ENCODE data around the gene MINDY4. TPM values are rescaled to one million over a fixed set of nuclear protein-coding genes. Genes with fewer than 3 reads are reported as not detected.
A peak's percentile ranks its signal among the peaks of the same experiment; 100 is the strongest.

Gene MINDY4
- total and polyA plus RNA-seq, 8 donors, result 8.0 to 56.0 (median 17.4) TPM

- H3K27ac ChIP-seq, result no peak overlapping the region
- no peaks in the 10 kb centered on the region for H3K9me3 ChIP-seq
- H3K4me3 ChIP-seq, result no peak overlapping the region
- DNase-seq, result no peak
- intact Hi-C loops (cut with DNase I), result no loop called here
- H3K27me3 ChIP-seq, result peaks cover 0 to 14% of the 10 kb centered on the region in 2 donors
- H3K4me1 ChIP-seq, result peaks cover 3 to 4% of the 10 kb centered on the region in 2 donors
- H3K36me3 ChIP-seq, result no peaks in the 10 kb centered on the region
- no peak for ATAC-seq
- no peak for TF ChIP-seq CTCF (IDR thresholded peaks at IDR 0.05)
Observed at GRCh38 chr7:30937416-30937815, 166.2 kb downstream of the MINDY4 start.

DNA sequence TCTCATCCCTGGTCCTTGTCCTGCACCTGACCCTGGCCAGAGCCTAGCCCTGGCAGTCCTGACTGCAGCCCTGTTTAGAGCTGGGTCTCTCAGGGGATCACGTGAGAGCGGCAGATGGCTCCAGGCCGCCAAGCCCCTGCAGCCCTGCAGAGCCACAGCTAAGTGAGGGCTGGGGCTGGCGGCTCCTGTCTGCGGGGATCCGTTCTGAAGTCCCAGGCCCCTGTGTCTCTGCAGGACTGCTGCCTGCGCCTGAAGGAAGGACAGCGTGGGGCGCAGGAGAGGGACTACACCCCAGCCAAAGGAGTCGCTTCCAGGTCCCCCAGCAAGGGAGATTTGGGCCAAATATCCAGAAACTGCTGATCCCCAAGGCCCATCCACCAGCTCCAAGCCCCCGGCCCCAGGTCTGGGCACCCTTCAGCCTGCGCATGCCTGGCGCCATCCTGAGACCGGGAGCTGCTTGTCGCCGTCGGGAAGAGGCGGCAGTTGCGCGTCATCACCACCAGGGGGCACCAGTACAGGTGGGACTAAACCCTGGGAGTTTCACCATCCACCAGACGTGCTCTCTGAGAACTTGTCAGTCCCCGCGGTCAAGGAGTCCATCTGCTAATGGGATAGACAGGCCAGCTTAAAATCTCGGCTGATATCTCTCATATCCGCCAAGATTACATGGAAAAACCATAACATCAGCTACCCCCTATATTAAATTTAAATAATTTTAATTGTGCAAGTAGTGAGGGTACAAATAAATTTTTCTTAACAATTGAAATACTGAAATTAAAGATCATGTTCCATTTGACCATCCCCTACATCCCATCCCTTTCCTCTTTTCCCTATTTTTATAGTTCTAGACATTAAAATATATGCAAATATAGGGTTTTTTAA lies 167.5 kb downstream of the MINDY4 start:
- Histone ChIP-seq H3K36me3 (no peaks in the 10 kb centered on the region), H3K4me1 (peaks cover 3 to 4% of the 10 kb centered on the region in 2 donors), H3K9me3 (no peaks in the 10 kb centered on the region), H3K27ac (no peak overlapping the region), H3K4me3 (no peak overlapping the region), H3K27me3 (peaks cover 0 to 14% of the 10 kb centered on the region in 2 donors)
- DNase-seq (peak; percentile 28 to 95 (median 74)), ATAC-seq (peak; percentile 99)
- intact Hi-C loops (cut with DNase I), result no loop called here
- TF ChIP-seq CTCF (IDR thresholded peaks at IDR 0.05), result peak; percentile 96 to 97

DNA sequence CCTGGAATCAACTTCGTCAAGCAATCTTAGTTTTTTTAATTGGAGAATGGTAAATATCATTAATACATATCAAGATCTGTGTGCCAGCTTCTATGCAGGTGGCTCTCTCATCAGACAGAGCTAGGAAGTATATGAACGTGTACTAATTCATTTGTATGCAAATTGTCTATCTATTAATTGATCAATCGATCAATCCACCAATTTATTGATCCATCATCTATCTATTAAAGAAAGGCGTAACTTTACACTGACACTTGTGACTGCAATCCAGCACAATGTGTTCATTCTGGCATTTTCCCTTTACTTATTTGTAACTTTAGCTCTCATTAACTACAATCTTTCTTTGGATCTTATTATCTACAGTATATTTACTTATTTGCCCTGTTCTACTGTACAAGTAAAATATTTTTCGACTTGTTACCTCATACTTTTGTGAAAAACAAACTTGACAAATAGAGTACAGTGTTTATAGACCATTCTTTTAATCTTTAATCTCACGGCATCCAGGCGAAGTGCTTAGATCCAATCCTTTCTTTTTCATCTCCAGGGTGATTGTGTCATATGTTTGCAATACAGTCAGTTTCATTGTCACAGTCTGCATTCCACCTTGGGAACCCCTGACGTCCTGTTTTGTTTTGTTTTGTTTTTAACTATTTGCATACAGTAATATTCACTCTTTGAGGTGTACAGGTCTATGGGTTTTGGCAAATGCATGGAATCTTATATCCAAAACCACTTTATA lies 170.5 kb downstream of the MINDY4 start:
- no peak overlapping the region for H3K4me3 ChIP-seq
- H3K4me1 ChIP-seq, result peaks cover 3 to 4% of the 10 kb centered on the region in 2 donors
- H3K9me3 ChIP-seq, result peaks cover 0 to 10% of the 10 kb centered on the region in 2 donors
- peaks cover 0 to 14% of the 10 kb centered on the region in 2 donors for H3K27me3 ChIP-seq
- intact Hi-C loops (cut with DNase I), result no loop called here
- no peaks in the 10 kb centered on the region for H3K36me3 ChIP-seq
- no peak for ATAC-seq
- DNase-seq, result no peak
- H3K27ac ChIP-seq, result no peak overlapping the region
- TF ChIP-seq CTCF (IDR thresholded peaks at IDR 0.05), result no peak

Other genes starting within 250 kb of the MINDY4 start
- gene GARS1, start 176.5 kb upstream of the MINDY4 start, total RNA-seq, result 100 to 1,000 TPM; 102 to 131 TPM
- 10 to 100 TPM; 71.2 to 84.6 (median 76.2) TPM for gene GARS1, start 176.5 kb upstream of the MINDY4 start, polyA plus RNA-seq (ENCODE audit: insufficient read length in 6 of 6)
- under 1 TPM in 1 of 2 donors, not detected in 1; 0.15 TPM for gene CRHR2, start 89.0 kb upstream of the MINDY4 start, total RNA-seq
- under 1 TPM; 0.17 to 0.41 (median 0.26) TPM for gene CRHR2, start 89.0 kb upstream of the MINDY4 start, polyA plus RNA-seq (ENCODE audit: insufficient read length in 6 of 6)
- gene INMT, start 19.3 kb upstream of the MINDY4 start, total RNA-seq, result 100 to 1,000 TPM; 123 to 164 TPM
- 10 to 100 TPM in 5 of 6 donors, 1 to 10 TPM in 1; 8.9 to 33.8 (median 19.1) TPM for gene INMT, start 19.3 kb upstream of the MINDY4 start, polyA plus RNA-seq (ENCODE audit: insufficient read length in 6 of 6)
- gene AQP1, start 140.4 kb downstream of the MINDY4 start, total RNA-seq, result 1,000 to 10,000 TPM in 1 of 2 donors, 100 to 1,000 TPM in 1; 567 to 1,008 TPM
- gene AQP1, start 140.4 kb downstream of the MINDY4 start, polyA plus RNA-seq (ENCODE audit: insufficient read length in 6 of 6), result 100 to 1,000 TPM in 5 of 6 donors, 10 to 100 TPM in 1; 91.6 to 330 (median 177) TPM
- gene GHRHR, start 192.5 kb downstream of the MINDY4 start, total RNA-seq, result not detected
- under 1 TPM in 3 of 6 donors, not detected in 3; 0.31 to 0.51 (median 0.48) TPM for gene GHRHR, start 192.5 kb downstream of the MINDY4 start, polyA plus RNA-seq (ENCODE audit: insufficient read length in 6 of 6)